Measurements from ENCODE around the gene SLC25A21. TPM values are rescaled to one million over a fixed set of nuclear protein-coding genes. Genes with fewer than 3 reads are reported as not detected.
"Not testable (repeated sequence)": the region's sequence is repeated elsewhere in the genome, so short reads cannot be mapped to it uniquely, and the experiment has no call there.

Gene SLC25A21
- total RNA-seq, 2 donors from 2014 or later: not detected

DNA sequence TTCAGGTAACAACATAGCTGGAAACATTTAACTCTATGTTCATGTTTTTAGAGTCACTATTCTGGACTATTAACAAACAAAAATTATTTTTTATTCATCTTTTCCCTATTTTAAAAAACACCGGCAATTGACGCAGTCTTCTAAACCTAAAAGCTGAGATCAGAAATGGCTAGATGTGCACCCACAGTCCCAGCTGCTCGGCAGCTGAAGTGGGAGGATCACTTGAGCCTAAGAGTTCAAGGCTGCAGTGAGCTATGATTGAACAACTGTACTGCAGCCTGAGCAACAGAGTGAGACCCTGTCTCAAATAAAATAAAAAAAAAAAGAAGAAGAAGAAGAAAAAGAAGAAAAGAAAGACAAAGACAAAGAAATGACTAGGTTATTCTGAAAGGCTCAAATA lies 446.3 kb downstream of the SLC25A21 start:
- DNase-seq (ENCODE audit: low spot score) (no peak), ATAC-seq (no peak)
- Mint-ChIP-seq H3K27ac (no peak overlapping the region), H3K36me3 (no peaks in the 10 kb centered on the region), H3K9me3 (no peaks in the 10 kb centered on the region), H3K27me3 (no peaks in the 10 kb centered on the region), H3K4me1 (ENCODE audit: low read depth in 2 of 2) (no peaks in the 10 kb centered on the region), H3K4me3 (no peak overlapping the region)

GRCh38 chr14:36724162-36724561 lies 448.2 kb downstream of the SLC25A21 start:
- Mint-ChIP-seq H3K9me3 (no peaks in the 10 kb centered on the region), H3K4me3 (no peak overlapping the region)

DNA sequence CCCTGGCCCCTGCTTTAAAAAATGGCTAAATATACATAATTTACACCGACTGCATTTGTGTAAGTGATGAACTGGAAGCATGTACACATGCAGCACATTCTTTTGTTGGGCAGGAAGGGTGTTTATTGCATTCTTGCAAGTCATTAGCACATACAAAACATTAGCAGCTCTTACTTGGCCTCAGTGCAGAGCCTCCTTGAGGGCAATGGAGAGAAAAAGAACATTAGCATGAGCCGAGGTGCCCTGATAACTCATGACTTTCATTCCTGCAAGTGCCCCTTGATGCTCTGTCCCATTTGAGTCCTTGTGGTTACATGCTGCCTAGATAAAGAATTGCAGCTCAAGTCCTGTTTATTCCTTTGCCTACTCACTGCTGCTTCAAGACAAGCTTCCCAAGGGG lies 448.9 kb downstream of the SLC25A21 start:
- no peak overlapping the region for H3K4me3 Mint-ChIP-seq
- ATAC-seq: no peak
- no peak overlapping the region for H3K27ac Mint-ChIP-seq
- H3K4me1 Mint-ChIP-seq (ENCODE audit: low read depth in 2 of 2): no peaks in the 10 kb centered on the region
- H3K27me3 Mint-ChIP-seq: no peaks in the 10 kb centered on the region
- no peak for DNase-seq (ENCODE audit: low spot score)
- H3K36me3 Mint-ChIP-seq: no peaks in the 10 kb centered on the region
- H3K9me3 Mint-ChIP-seq: no peaks in the 10 kb centered on the region

More at GRCh38 chr14:36724162-36724561, 448.2 kb downstream of the SLC25A21 start:
- no peak for ATAC-seq
- Mint-ChIP-seq H3K36me3 (no peaks in the 10 kb centered on the region), H3K27ac (no peak overlapping the region), H3K27me3 (no peaks in the 10 kb centered on the region), H3K4me1 (ENCODE audit: low read depth in 2 of 2) (no peaks in the 10 kb centered on the region)
- no peak for DNase-seq (ENCODE audit: low spot score)

DNA sequence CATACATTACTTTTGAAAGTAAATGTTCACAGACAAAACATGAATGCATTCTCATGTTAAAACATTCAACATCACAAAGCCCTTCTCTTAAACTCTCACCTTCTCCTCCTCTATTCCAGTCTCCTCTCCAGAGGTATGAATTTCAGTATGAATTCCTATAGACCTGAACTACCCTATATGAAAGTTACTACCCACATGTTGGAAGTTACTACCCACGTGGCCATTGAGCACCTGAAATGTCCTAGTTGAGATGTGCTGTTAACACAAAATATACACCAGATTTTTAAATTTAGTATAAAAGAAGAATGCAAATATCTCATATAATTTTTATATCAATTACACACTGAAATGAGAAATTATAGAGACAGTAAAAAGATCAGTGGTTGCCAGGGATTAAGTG lies 450.5 kb downstream of the SLC25A21 start:
- Mint-ChIP-seq H3K4me1 (ENCODE audit: low read depth in 2 of 2) (no peaks in the 10 kb centered on the region), H3K27ac (no peak overlapping the region), H3K4me3 (no peak overlapping the region), H3K9me3 (peaks cover 5% of the 10 kb centered on the region), H3K36me3 (no peaks in the 10 kb centered on the region), H3K27me3 (no peaks in the 10 kb centered on the region)
- ATAC-seq (no peak), DNase-seq (ENCODE audit: low spot score) (no peak)

GRCh38 chr14:36720657-36721056 lies 451.7 kb downstream of the SLC25A21 start:
- Mint-ChIP-seq H3K27me3 (no peaks in the 10 kb centered on the region), H3K9me3 (peaks cover 5% of the 10 kb centered on the region), H3K4me3 (no peak overlapping the region), H3K4me1 (ENCODE audit: low read depth in 2 of 2) (no peaks in the 10 kb centered on the region), H3K36me3 (no peaks in the 10 kb centered on the region), H3K27ac (no peak overlapping the region)
- no peak for ATAC-seq
- DNase-seq (ENCODE audit: low spot score): no peak

DNA sequence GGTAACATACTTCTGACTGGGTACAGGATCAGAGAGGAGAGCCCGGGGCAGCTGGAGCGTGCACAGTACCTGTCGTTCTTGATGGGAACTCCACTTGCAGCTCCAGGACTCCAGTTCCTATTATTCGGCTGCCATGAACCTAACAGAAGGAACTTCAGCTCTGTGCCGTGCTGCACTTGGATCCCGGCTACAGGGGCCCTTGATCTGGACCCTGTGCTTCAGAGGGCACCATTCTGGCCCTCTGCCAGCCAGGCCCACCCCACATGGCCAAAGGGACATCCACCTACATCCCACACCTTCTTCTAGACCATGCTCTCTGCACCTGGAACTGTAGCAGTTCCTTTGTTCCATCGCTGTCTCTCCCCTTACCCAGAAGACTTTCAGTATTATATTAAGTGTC lies 452.6 kb downstream of the SLC25A21 start:
- no peak overlapping the region for H3K4me3 Mint-ChIP-seq
- DNase-seq (ENCODE audit: low spot score) (no peak), ATAC-seq (no peak)
- no peaks in the 10 kb centered on the region for H3K27me3 Mint-ChIP-seq
- H3K4me1 Mint-ChIP-seq (ENCODE audit: low read depth in 2 of 2): no peaks in the 10 kb centered on the region
- peaks cover 5% of the 10 kb centered on the region for H3K9me3 Mint-ChIP-seq
- no peaks in the 10 kb centered on the region for H3K36me3 Mint-ChIP-seq
- no peak overlapping the region for H3K27ac Mint-ChIP-seq

DNA sequence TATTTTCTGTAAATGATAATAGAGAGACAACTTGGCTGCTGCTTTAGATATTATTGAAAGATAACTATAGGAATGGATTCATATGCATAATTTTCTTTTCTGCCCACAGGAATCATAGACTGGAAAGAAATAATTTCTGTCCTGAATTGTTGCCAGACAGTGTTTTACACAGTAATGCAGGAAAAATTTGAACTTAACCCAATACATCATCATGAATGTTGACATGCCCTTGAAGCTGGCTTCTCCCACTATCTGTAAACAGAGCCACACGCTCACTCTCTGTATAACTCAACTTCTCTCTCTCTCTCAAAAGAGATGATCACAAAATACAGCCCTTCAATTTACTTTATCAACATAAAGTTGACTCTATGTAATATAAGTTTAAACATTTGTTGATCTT lies 454.2 kb downstream of the SLC25A21 start:
- no peak overlapping the region for H3K4me3 Mint-ChIP-seq
- DNase-seq (ENCODE audit: low spot score): no peak
- peaks cover 8% of the 10 kb centered on the region for H3K9me3 Mint-ChIP-seq
- H3K27ac Mint-ChIP-seq: no peak overlapping the region
- H3K36me3 Mint-ChIP-seq: no peaks in the 10 kb centered on the region
- H3K4me1 Mint-ChIP-seq (ENCODE audit: low read depth in 2 of 2): no peaks in the 10 kb centered on the region
- no peaks in the 10 kb centered on the region for H3K27me3 Mint-ChIP-seq
- no peak for ATAC-seq

DNA sequence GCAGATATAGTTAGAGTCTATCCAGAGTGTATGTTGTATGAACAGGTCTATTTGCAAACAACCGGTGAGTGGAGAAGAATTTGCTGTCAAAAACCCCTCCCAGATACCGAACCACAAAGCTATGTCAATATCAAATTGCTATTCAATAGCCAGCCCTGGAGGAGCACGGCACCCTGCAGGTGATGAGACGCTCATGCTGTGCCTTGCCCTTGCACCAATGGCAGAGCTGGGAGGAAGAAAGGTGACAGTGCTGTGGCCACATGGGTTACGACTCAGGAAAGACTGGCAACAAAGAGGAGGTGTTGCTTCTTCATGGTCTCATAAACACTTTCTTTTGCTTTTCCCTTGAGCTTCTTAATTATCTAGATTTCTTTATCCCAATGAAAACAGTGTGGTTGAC lies 455.0 kb downstream of the SLC25A21 start:
- DNase-seq (ENCODE audit: low spot score): no peak
- no peaks in the 10 kb centered on the region for H3K4me1 Mint-ChIP-seq (ENCODE audit: low read depth in 2 of 2)
- H3K27ac Mint-ChIP-seq: no peak overlapping the region
- H3K4me3 Mint-ChIP-seq: no peak overlapping the region
- no peak for ATAC-seq
- no peaks in the 10 kb centered on the region for H3K36me3 Mint-ChIP-seq
- H3K27me3 Mint-ChIP-seq: no peaks in the 10 kb centered on the region
- H3K9me3 Mint-ChIP-seq: peaks cover 8% of the 10 kb centered on the region

DNA sequence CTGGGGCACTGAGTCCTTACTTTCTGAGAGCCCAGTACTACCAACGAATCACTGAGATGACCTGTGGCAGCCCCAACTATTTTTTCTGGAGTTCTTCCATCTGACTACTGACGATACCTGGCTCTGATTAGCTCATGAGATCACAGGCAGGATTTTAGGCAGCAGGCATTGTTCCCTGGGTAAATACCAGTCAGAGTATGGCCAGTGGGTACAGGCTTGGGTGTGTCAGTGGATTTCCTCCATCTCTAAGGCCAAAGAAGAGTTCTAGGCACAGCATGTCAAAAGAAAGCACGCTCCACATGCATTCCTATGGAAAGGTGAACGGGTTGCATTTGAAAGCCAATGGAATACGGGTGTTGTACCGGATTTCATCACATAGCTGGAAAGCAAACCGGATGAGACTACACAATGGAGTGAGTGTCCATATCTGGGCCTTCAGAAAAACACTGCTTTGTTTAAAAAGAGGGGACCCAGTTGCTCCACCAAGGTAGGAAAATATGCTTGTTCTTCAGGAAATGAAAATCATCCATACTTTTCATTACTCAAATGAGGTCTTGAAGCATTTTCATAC lies 455.7 kb downstream of the SLC25A21 start:
- DNase-seq (ENCODE audit: low spot score) (no peak), ATAC-seq (no peak)
- H3K4me1 Mint-ChIP-seq (ENCODE audit: low read depth in 2 of 2): no peaks in the 10 kb centered on the region
- no peaks in the 10 kb centered on the region for H3K27me3 Mint-ChIP-seq
- no peak overlapping the region for H3K27ac Mint-ChIP-seq
- H3K9me3 Mint-ChIP-seq: peaks cover 8% of the 10 kb centered on the region
- no peaks in the 10 kb centered on the region for H3K36me3 Mint-ChIP-seq
- H3K4me3 Mint-ChIP-seq: no peak overlapping the region

DNA sequence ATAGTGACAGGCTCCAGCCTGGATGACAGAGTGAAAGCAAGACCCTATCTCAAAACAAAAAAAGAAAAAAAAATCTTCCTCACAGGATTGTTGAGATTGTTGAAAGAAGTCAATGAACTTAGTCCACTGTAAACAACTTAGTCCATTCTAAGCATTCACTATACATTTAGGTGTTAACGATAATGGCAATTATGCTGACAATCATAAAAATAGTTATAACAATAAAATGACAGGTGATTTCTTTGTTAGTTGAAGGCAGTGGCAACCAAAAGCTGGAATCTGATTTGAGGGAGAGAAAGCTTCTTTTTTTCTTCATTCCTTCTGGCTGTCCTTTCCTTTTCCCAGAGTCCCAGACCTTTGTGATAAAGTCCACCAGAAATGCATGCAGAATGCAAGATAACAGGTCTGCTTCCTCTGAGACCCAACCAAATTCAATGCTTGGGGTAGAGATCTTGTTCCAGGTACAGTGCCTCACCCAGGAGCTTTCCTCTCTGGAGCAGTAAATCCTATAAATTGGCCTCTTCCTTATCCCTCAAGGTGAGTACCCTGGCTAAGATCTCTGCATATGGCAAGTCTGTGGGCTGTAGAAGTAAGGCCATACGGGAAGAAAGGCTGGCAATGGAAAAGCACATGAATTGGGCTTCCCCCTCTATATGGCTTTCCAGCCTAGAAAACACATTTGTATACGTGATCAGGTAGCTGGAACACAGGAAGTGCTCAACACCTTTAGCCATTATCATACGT lies 458.3 kb downstream of the SLC25A21 start:
- Mint-ChIP-seq H3K4me3 (no peak overlapping the region), H3K36me3 (no peaks in the 10 kb centered on the region), H3K27ac (no peak overlapping the region), H3K27me3 (no peaks in the 10 kb centered on the region), H3K4me1 (ENCODE audit: low read depth in 2 of 2) (no peaks in the 10 kb centered on the region), H3K9me3 (peaks cover 8% of the 10 kb centered on the region)
- no peak for ATAC-seq
- DNase-seq (ENCODE audit: low spot score): no peak

DNA sequence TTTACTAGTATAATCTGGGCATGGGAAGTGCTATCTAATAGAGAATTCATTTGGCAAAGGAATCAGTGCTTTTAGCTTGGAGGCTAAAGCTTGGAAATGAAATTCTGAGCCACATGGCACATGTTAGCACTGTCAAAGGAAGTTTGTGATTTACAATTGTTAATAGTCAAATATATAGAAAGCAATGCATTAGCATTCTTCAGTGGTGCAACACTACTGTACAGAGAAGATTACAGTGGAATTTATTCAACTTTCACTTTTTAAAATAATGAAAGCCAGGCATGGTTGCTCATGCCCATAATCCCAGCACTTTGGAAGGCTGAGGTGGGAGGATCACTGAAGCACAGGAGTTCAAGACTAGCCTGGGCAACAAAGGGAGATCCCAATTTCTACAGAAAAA lies 464.8 kb downstream of the SLC25A21 start:
- no peaks in the 10 kb centered on the region for H3K4me1 Mint-ChIP-seq (ENCODE audit: low read depth in 2 of 2)
- peaks cover 4% of the 10 kb centered on the region for H3K9me3 Mint-ChIP-seq
- no peaks in the 10 kb centered on the region for H3K27me3 Mint-ChIP-seq
- H3K27ac Mint-ChIP-seq: no peak overlapping the region
- no peaks in the 10 kb centered on the region for H3K36me3 Mint-ChIP-seq
- DNase-seq (ENCODE audit: low spot score) (no peak), ATAC-seq (no peak)
- H3K4me3 Mint-ChIP-seq: no peak overlapping the region

DNA sequence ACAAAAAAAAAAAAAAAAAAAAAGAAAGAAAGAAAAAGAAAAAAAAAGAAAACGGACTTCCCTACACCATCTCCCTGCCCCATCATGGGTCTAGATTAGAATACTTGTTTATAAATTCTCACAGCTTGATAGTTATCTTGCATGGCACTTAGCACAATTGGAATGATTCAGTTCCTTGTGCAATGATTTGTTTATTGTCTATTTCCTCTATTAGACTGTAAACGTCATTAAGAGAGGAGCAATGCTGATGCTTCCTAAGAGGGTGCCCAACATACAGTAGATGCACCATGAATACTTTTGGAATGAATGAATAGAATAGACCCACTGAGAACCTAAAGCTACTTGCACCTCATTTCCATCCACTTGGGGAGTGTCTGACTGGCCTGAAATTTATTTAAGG lies 469.9 kb downstream of the SLC25A21 start:
- Mint-ChIP-seq H3K9me3 (peaks cover 14% of the 10 kb centered on the region), H3K27ac (no peak overlapping the region), H3K4me1 (ENCODE audit: low read depth in 2 of 2) (no peaks in the 10 kb centered on the region), H3K4me3 (no peak overlapping the region), H3K36me3 (no peaks in the 10 kb centered on the region), H3K27me3 (no peaks in the 10 kb centered on the region)
- ATAC-seq: no peak
- DNase-seq (ENCODE audit: low spot score): no peak

- H3K27ac Mint-ChIP-seq: no peak overlapping the region
- no peaks in the 10 kb centered on the region for H3K4me1 Mint-ChIP-seq (ENCODE audit: low read depth in 2 of 2)
- DNase-seq (ENCODE audit: low spot score) (no peak), ATAC-seq (no peak)
- no peaks in the 10 kb centered on the region for H3K27me3 Mint-ChIP-seq
- H3K9me3 Mint-ChIP-seq: peaks cover 16% of the 10 kb centered on the region
- no peak overlapping the region for H3K4me3 Mint-ChIP-seq
- no peaks in the 10 kb centered on the region for H3K36me3 Mint-ChIP-seq
These were observed 471.3 kb downstream of the SLC25A21 start for GRCh38 chr14:36701132-36701531.

DNA sequence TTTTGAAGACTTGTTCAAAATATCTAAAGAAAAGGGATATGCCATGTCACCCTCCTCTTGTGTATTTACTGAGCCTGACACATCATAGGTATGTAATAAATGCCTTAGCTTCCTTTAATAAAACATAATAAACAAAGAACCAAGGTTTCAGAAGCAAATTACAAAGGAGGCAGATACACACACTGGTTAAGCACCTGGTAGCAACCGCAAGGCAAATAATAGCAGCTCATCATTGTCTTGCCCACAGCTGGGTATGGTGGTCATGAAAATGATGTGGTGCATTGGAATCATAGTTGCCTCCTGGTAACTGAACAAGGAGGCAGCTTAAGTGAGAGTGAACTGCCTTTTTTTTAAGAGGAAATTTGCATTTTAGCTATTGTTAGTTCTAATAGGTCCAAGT lies 471.8 kb downstream of the SLC25A21 start:
- H3K9me3 Mint-ChIP-seq: peaks cover 19% of the 10 kb centered on the region
- no peak for DNase-seq (ENCODE audit: low spot score)
- no peak overlapping the region for H3K4me3 Mint-ChIP-seq
- H3K36me3 Mint-ChIP-seq: no peaks in the 10 kb centered on the region
- H3K27ac Mint-ChIP-seq: no peak overlapping the region
- H3K27me3 Mint-ChIP-seq: no peaks in the 10 kb centered on the region
- H3K4me1 Mint-ChIP-seq (ENCODE audit: low read depth in 2 of 2): no peaks in the 10 kb centered on the region
- ATAC-seq: no peak

DNA sequence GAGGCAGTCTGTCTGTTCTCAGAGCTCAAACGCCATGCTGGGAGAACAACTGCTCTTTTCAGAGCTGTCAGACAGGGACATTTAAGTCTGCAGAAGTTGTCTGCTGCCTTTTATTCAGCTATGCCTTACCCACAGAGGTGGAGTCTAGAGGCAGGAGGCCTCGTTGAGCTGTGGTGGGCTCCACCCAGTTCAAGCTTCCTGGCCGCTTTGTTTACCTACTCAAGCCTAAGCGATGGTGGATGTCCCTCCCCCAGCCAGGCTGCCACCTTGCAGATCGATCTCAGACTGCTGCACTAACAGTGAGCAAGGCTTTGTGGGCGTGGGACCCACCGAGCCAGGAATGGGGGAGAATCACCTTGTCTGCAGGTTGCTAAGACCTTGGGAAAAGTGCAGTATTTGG lies 473.0 kb downstream of the SLC25A21 start:
- H3K27ac Mint-ChIP-seq; H3K36me3 Mint-ChIP-seq; H3K4me1 Mint-ChIP-seq (ENCODE audit: low read depth in 2 of 2); DNase-seq (ENCODE audit: low spot score); ATAC-seq; H3K4me3 Mint-ChIP-seq; H3K27me3 Mint-ChIP-seq: not testable (repeated sequence)
- peaks cover 23% of the 10 kb centered on the region for H3K9me3 Mint-ChIP-seq
